CD4-positive, alpha-beta memory T cell (primary cell): ENCODE data around the gene TACR2. TPM values are rescaled to one million over a fixed set of nuclear protein-coding genes. Genes with fewer than 3 reads are reported as not detected.
A peak's percentile ranks its signal among the peaks of the same experiment; 100 is the strongest.

Source experiments
- CTCF ChIA-PET: fragments of 350-600 bp; sonication (Branson Sonifier 250); formaldehyde crosslinking; loops from one replicate; lab custom pipeline; 2021; ENCODE audit warnings: inconsistent platforms; ENCODE audit not compliant: partially characterized antibody; lab: Charles Lee
- POLR2A ChIA-PET: fragments of 350-600 bp; sonication (Branson Sonifier 250); formaldehyde crosslinking; loops from one replicate; lab custom pipeline; 2021; ENCODE audit not compliant: partially characterized antibody; lab: Charles Lee
- DNase-seq, 5 donors: peaks; one replicate each; pipeline versions ENCODE4 v3.0.0 to v3.0.0-alpha.2; 2020 to 2022; ENCODE audit warnings: mixed read lengths in 1 of 5
- H3K27ac ChIP-seq: one replicate; pipeline ENCODE4 v1.7.0; 2013; ENCODE audit warnings: low read depth, low read length
- H3K27me3 ChIP-seq: 2 replicates; pipeline ENCODE4 v1.7.0; 2013; ENCODE audit warnings: mild to moderate bottlenecking, low read length, moderate library complexity; ENCODE audit not compliant: insufficient read depth
- H3K36me3 ChIP-seq: 2 replicates; pipeline ENCODE4 v1.7.0; 2013; ENCODE audit warnings: mild to moderate bottlenecking, low read length, moderate library complexity; ENCODE audit not compliant: insufficient read depth
- H3K4me1 ChIP-seq: 2 replicates; pipeline ENCODE4 v1.7.0; 2013; ENCODE audit warnings: mild to moderate bottlenecking, low read length, moderate library complexity; ENCODE audit not compliant: insufficient read depth
- H3K4me3 ChIP-seq, 2 donors: one replicate each; pipeline ENCODE4 v1.7.0; 2013; ENCODE audit warnings: low read length in 2 of 2, mild to moderate bottlenecking in 1 of 2
- H3K9me3 ChIP-seq, 2 donors: one replicate each; pipeline ENCODE4 v1.7.0; 2013; ENCODE audit warnings: low read length in 2 of 2, control low read depth in 1 of 2; ENCODE audit not compliant: control insufficient read depth in 1 of 2
- H3K27ac Mint-ChIP-seq, 7 donors: one replicate each; pipeline ENCODE4 v1.8.0; 2020 to 2021; ENCODE audit warnings: mixed read lengths in 7 of 7, mild to moderate bottlenecking in 6 of 7, inconsistent platforms in 3 of 7, moderate library complexity in 3 of 7
- H3K27me3 Mint-ChIP-seq, 2 donors: one replicate each; pipeline ENCODE4 v1.8.0; 2020 to 2021; ENCODE audit warnings: mixed read lengths in 2 of 2
- H3K36me3 Mint-ChIP-seq, 2 donors: one replicate each; pipeline ENCODE4 v1.8.0; 2020 to 2021; ENCODE audit warnings: mixed read lengths in 2 of 2, inconsistent platforms in 1 of 2, mild to moderate bottlenecking in 1 of 2
- H3K4me1 Mint-ChIP-seq, 4 donors: one replicate each; pipeline ENCODE4 v1.8.0; 2020 to 2021; ENCODE audit warnings: mixed read lengths in 4 of 4, mild to moderate bottlenecking in 1 of 4
- H3K4me3 Mint-ChIP-seq, 8 donors: one replicate each; pipeline ENCODE4 v1.8.0; 2020 to 2021; ENCODE audit warnings: mixed read lengths in 8 of 8, mild to moderate bottlenecking in 7 of 8, moderate library complexity in 6 of 8, inconsistent platforms in 3 of 8
- H3K9me3 Mint-ChIP-seq, 8 donors: one replicate each; pipeline ENCODE4 v1.8.0; 2020 to 2021; ENCODE audit warnings: mixed read lengths in 8 of 8, mild to moderate bottlenecking in 5 of 8, inconsistent platforms in 3 of 8, moderate library complexity in 1 of 8
- intact Hi-C: fragments of 100-400 bp; cut with micrococcal nuclease; formaldehyde crosslinking; loops from one replicate; pipeline ENCODE4 v1.15.1; 2023
- polyA plus RNA-seq, 2 donors: library from polyadenylated mRNA; unstranded; fragments of 300-500 nt; fragmentation: Illumina TruSeq; gene quantifications; one replicate each; pipeline ENCODE4 v1.2.3, GENCODE V29; 2021
- total RNA-seq, 2 experiments: library from RNA; stranded (reverse); gene quantifications; one replicate each; pipeline ENCODE4 v1.2.3, GENCODE V29; 2021

Gene TACR2
- total and polyA plus RNA-seq, 4 experiments from 2014 or later = 0.17 to 0.19 TPM; not detected in 2

DNA sequence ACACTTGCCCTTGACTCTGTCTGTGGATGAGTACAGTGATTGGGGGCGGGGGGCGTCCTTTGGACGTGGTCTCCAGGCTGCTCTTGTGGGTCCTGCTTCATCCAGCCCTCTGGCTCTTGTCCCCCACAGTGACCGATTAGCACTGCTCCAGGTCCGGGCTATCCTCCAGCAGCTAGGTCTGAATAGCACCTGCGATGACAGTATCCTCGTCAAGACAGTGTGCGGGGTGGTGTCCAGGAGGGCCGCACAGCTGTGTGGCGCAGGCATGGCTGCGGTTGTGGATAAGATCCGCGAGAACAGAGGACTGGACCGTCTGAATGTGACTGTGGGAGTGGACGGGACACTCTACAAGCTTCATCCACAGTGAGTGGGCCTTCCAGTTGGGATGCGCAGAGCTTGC lies 18.3 kb downstream of the TACR2 start:
- Mint-ChIP-seq H3K27me3 (no peaks in the 10 kb centered on the region), H3K27ac (peak overlapping the region in 2 of 7 donors; percentile 32 to 77), H3K9me3 (no peaks in the 10 kb centered on the region), H3K4me1 (peaks cover 0 to 2% (median 0%) of the 10 kb centered on the region in 4 donors), H3K36me3 (peaks cover 39 to 73% of the 10 kb centered on the region in 2 donors), H3K4me3 (no peak overlapping the region)
- Histone ChIP-seq H3K4me1 (no peaks in the 10 kb centered on the region), H3K27ac (no peak overlapping the region), H3K36me3 (peaks cover 72% of the 10 kb centered on the region), H3K9me3 (no peaks in the 10 kb centered on the region), H3K4me3 (no peak overlapping the region), H3K27me3 (no peaks in the 10 kb centered on the region)
- DNase-seq = no peak
- ChIA-PET CTCF (interaction anchor here (0.9 to 3.0 kb wide), 4 partner anchors 9 to 163 kb away, joined by 3 to 18 read pairs (median 7); no protein-coding TSS in a partner anchor), POLR2A (no interaction called here)
- intact Hi-C loops = no loop called here

DNA sequence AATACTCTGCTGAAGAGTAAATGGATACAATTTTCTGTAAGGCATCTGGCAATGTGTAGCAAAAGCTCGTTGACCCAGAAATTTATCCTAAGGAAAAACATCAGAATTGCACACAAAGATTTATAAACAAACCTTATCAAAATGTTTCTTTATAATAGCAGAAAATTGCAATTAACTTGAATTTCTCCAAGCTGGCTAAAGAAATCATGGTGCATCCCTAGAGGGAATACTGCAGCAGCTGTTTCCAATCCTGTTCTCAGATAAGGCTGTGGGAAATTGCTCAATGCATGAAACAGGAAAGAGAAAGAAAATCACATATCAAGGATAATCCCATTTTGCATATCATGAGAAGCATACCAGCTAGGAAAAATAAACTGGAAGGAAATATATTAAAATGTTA lies 18.7 kb downstream of the TACR2 start:
- peaks cover 0 to 2% (median 0%) of the 10 kb centered on the region in 4 donors for H3K4me1 Mint-ChIP-seq
- no peak overlapping the region for H3K4me3 ChIP-seq
- no peak overlapping the region for H3K27ac Mint-ChIP-seq
- H3K36me3 Mint-ChIP-seq = peaks cover 37 to 69% of the 10 kb centered on the region in 2 donors
- DNase-seq = no peak
- no peaks in the 10 kb centered on the region for H3K4me1 ChIP-seq
- H3K27ac ChIP-seq = no peak overlapping the region
- H3K4me3 Mint-ChIP-seq = no peak overlapping the region
- peaks cover 74% of the 10 kb centered on the region for H3K36me3 ChIP-seq
- H3K9me3 ChIP-seq = no peaks in the 10 kb centered on the region
- H3K9me3 Mint-ChIP-seq = no peaks in the 10 kb centered on the region
- H3K27me3 Mint-ChIP-seq = no peaks in the 10 kb centered on the region
- no peaks in the 10 kb centered on the region for H3K27me3 ChIP-seq
- intact Hi-C loops = no loop called here
- CTCF ChIA-PET = interaction anchor here (1.2 to 3.0 kb wide), 3 partner anchors 9 to 162 kb away, joined by 3 to 18 read pairs (median 11); no protein-coding TSS in a partner anchor
- POLR2A ChIA-PET = no interaction called here

DNA sequence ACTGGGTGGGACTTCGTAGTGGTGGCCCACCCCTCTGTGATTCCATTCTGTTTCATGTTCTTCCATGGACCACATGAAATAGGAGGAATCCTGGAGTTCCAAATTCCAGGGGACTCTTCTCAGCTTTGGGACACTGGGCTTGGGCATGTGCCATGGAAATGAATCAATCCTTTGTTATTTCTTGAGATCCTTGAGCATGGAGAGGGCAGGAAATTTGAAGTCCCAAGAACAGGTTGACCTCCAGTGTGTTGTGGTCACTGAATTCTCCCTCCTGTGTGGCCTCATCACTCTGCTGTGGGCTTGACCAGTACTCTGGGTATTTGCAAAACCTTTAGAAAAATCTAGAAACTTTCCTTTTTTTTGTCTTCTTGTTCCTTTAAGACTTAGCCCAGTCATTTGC lies 22.7 kb downstream of the TACR2 start:
- Mint-ChIP-seq H3K4me3 (no peak overlapping the region), H3K36me3 (peaks cover 30 to 67% of the 10 kb centered on the region in 2 donors), H3K27ac (peak overlapping the region in 2 of 7 donors; percentile 23 to 67), H3K9me3 (no peaks in the 10 kb centered on the region), H3K4me1 (peaks cover 7 to 17% (median 11%) of the 10 kb centered on the region in 4 donors), H3K27me3 (no peaks in the 10 kb centered on the region)
- no peak for DNase-seq
- H3K36me3 ChIP-seq = peaks cover 55% of the 10 kb centered on the region
- H3K4me1 ChIP-seq = peaks cover 15% of the 10 kb centered on the region
- no peak overlapping the region for H3K27ac ChIP-seq
- no peak overlapping the region for H3K4me3 ChIP-seq
- POLR2A ChIA-PET = interaction anchor here (1.4 kb wide), 1 partner anchor 75 kb away, joined by 5 read pairs; no protein-coding TSS in a partner anchor
- CTCF ChIA-PET = interaction anchor here (0.9 to 7.1 kb wide), 8 partner anchors 10 to 389 kb away, joined by 3 to 148 read pairs (median 6); no protein-coding TSS in a partner anchor
- no peaks in the 10 kb centered on the region for H3K9me3 ChIP-seq
- no peaks in the 10 kb centered on the region for H3K27me3 ChIP-seq
- intact Hi-C loops = no loop called here

DNA sequence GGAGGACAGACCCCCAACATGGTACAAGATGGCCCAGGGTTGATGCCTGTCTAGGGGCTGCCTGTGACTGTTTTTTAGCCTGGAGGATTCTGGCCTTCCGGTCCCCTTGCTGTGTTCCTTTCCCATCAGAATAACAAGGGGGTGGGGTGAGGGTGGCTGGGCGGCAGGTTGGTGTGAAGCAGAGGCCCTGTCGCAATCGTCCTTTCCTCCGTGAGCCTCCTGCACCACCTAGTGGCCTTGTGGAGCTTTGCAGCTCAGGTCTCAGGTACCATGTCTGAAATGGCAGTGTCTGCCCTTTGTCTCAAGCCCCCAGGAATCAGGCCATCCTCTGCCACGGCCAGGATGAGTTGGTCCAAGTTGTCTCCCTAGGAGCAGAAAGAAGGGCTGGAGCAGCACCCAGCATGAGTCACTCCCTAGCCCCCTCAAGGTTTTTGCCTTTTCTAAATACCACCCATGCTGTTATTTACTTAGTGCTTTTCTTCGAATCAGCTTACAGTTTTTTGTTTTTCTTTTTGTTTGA lies 24.2 kb downstream of the TACR2 start:
- no peaks in the 10 kb centered on the region for H3K27me3 ChIP-seq
- H3K27ac Mint-ChIP-seq = peak overlapping the region; percentile 41 to 91 (median 79)
- H3K36me3 Mint-ChIP-seq = peaks cover 37 to 69% of the 10 kb centered on the region in 2 donors
- peak overlapping the region; percentile 22 for H3K27ac ChIP-seq
- intact Hi-C loops = loop anchor here (1.0 to 2.0 kb wide), 5 partner anchors 16 to 388 kb away; no protein-coding TSS in a partner anchor
- H3K27me3 Mint-ChIP-seq = no peaks in the 10 kb centered on the region
- ChIA-PET CTCF (interaction anchor here (0.7 to 7.1 kb wide), 36 partner anchors 9 to 413 kb away, joined by 3 to 148 read pairs (median 4); no protein-coding TSS in a partner anchor), POLR2A (interaction anchor here (0.7 to 1.7 kb wide), 4 partner anchors 13 to 155 kb away, joined by 3 to 11 read pairs (median 4); no protein-coding TSS in a partner anchor)
- no peaks in the 10 kb centered on the region for H3K9me3 ChIP-seq
- H3K4me3 ChIP-seq = no peak overlapping the region
- peak; percentile 79 to 81 (median 80) for DNase-seq
- H3K9me3 Mint-ChIP-seq = no peaks in the 10 kb centered on the region
- H3K4me1 ChIP-seq = peaks cover 15% of the 10 kb centered on the region
- peaks cover 55% of the 10 kb centered on the region for H3K36me3 ChIP-seq
- H3K4me1 Mint-ChIP-seq = peaks cover 7 to 17% (median 11%) of the 10 kb centered on the region in 4 donors
- no peak overlapping the region for H3K4me3 Mint-ChIP-seq

DNA sequence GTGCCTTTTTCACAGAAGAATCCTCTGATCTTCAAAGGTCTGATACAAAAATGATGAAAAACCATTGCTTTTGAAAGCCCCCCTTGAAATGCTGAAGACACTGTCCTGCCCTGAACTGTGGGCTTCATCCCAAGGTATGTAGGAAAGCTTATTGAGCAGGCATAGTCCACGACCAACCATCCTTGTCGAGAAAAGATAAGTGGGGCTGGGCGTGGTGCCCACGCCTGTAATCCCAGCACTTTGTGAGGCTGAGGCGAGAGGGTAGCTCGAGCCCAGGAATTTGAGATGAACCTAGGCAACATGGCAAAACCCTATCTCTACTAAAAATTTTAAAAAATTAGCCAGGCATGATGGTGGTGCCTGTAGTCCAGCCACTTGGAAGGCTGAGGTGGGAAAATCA lies 25.6 kb downstream of the TACR2 start:
- H3K4me1 ChIP-seq = peaks cover 15% of the 10 kb centered on the region
- DNase-seq = no peak
- H3K27me3 Mint-ChIP-seq = no peaks in the 10 kb centered on the region
- peaks cover 7 to 17% (median 11%) of the 10 kb centered on the region in 4 donors for H3K4me1 Mint-ChIP-seq
- ChIA-PET POLR2A (no interaction called here), CTCF (interaction anchor here (1.1 to 7.1 kb wide), 9 partner anchors 13 to 162 kb away, joined by 3 to 148 read pairs (median 7); no protein-coding TSS in a partner anchor)
- peak overlapping the region in 2 of 7 donors; percentile 35 to 60 for H3K27ac Mint-ChIP-seq
- H3K4me3 ChIP-seq = no peak overlapping the region
- no peak overlapping the region for H3K27ac ChIP-seq
- H3K9me3 Mint-ChIP-seq = no peaks in the 10 kb centered on the region
- H3K9me3 ChIP-seq = no peaks in the 10 kb centered on the region
- no peak overlapping the region for H3K4me3 Mint-ChIP-seq
- peaks cover 41 to 69% of the 10 kb centered on the region in 2 donors for H3K36me3 Mint-ChIP-seq
- no peaks in the 10 kb centered on the region for H3K27me3 ChIP-seq
- intact Hi-C loops = no loop called here
- H3K36me3 ChIP-seq = peaks cover 48% of the 10 kb centered on the region

DNA sequence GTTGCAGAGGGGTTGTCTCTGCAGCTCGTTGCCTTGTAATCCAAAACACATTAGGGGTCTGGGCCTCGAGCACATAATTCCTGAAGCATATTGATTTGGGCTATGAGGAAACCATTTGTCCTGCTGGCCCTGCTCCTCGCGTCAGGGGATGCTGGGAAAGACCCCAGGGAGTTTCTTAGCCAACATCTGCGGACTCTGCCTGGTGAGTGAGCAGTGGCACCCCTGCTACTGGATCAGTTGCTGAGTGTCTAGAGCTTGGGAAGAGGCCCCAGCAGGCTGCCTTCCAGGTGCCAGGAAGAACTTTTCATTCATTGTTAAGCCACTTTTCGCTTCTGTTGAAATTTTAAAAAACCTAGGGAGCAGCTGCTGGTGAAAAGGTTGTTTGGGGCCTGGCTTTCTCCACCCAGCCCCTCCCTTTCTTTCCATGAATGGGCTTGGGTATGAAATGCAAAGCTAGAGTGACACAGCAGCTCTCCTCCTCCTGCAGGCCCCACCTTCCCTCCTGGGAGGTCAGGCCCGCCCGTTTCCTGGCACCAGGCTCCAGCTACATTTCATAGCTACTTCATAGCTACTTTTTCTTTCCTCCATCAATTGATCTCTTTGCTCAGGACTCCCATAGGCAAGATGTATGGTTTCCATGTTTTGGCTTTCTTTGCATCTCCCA lies 26.8 kb downstream of the TACR2 start:
- no peak overlapping the region for H3K27ac ChIP-seq
- no peaks in the 10 kb centered on the region for H3K27me3 ChIP-seq
- H3K36me3 ChIP-seq = peaks cover 55% of the 10 kb centered on the region
- Mint-ChIP-seq H3K36me3 (peaks cover 52 to 75% of the 10 kb centered on the region in 2 donors), H3K4me3 (no peak overlapping the region), H3K9me3 (no peaks in the 10 kb centered on the region), H3K4me1 (peaks cover 9 to 17% (median 11%) of the 10 kb centered on the region in 4 donors), H3K27ac (peak overlapping the region; percentile 19 to 92 (median 44)), H3K27me3 (no peaks in the 10 kb centered on the region)
- POLR2A ChIA-PET = interaction anchor here (1.0 to 1.3 kb wide), 4 partner anchors 31 to 161 kb away, joined by 3 to 5 read pairs (median 4); no protein-coding TSS in a partner anchor
- peaks cover 15% of the 10 kb centered on the region for H3K4me1 ChIP-seq
- CTCF ChIA-PET = interaction anchor here (0.5 to 7.1 kb wide), 14 partner anchors 9 to 284 kb away, joined by 3 to 148 read pairs (median 4); no protein-coding TSS in a partner anchor
- DNase-seq = no peak
- H3K9me3 ChIP-seq = no peaks in the 10 kb centered on the region
- intact Hi-C loops = no loop called here
- no peak overlapping the region for H3K4me3 ChIP-seq
